Neural cell (in vitro differentiated cells): ENCODE results near the gene CACNA1I. TPM values are rescaled to one million over a fixed set of nuclear protein-coding genes. Genes with fewer than 3 reads are reported as not detected.

Source experiments
- H2AFZ ChIP-seq: fragments of 200-600, 300-800 bp; sonication (generic), shearing (Covaris generic); 2 replicates; pipeline ENCODE4 v1.6.0; 2014; ENCODE audit warnings: low read depth, mild to moderate bottlenecking, antibody characterized with exemption, low read length, moderate library complexity
- H3F3A ChIP-seq: fragments of 200-600 bp; shearing (Covaris generic); 2 replicates; pipeline ENCODE4 v1.6.1; 2016; ENCODE audit warnings: mild to moderate bottlenecking, moderate library complexity, mixed read lengths, antibody characterized with exemption, low read length; ENCODE audit not compliant: insufficient read depth, poor library complexity, severe bottlenecking
- H3K27ac ChIP-seq: fragments of 200-600, 300-800 bp; sonication (generic), shearing (Covaris generic); 2 replicates; pipeline ENCODE4 v1.5.1; 2014; ENCODE audit warnings: mild to moderate bottlenecking, low read length, moderate library complexity
- H3K27me3 ChIP-seq: fragments of 300-800, 200-600 bp; sonication (generic), shearing (Covaris generic); 2 replicates; pipeline ENCODE4 v1.6.0; 2014; ENCODE audit warnings: mild to moderate bottlenecking, low read depth, low read length, moderate library complexity; ENCODE audit not compliant: insufficient read depth
- H3K36me3 ChIP-seq: fragments of 300-800, 200-600 bp; sonication (generic), shearing (Covaris generic); 2 replicates; pipeline ENCODE4 v1.5.1; 2014; ENCODE audit warnings: mild to moderate bottlenecking, antibody characterized with exemption, low read length, moderate library complexity; ENCODE audit not compliant: insufficient read depth
- H3K4me2 ChIP-seq: fragments of 300-800, 200-600 bp; sonication (generic), shearing (Covaris generic); 2 replicates; pipeline ENCODE4 v1.6.0; 2014; ENCODE audit warnings: mild to moderate bottlenecking, low read length
- H3K4me3 ChIP-seq: fragments of 300-800, 200-600 bp; sonication (generic), shearing (Covaris generic); 2 replicates; pipeline ENCODE4 v1.5.1; 2014; ENCODE audit warnings: mild to moderate bottlenecking, low read length, moderate library complexity
- H3K79me2 ChIP-seq: fragments of 200-600 bp; shearing (Covaris generic); replicated peaks from 2 replicates; pipeline ENCODE4 v1.6.0; 2014; ENCODE audit warnings: mild to moderate bottlenecking, low read length, moderate library complexity; ENCODE audit not compliant: insufficient read depth
- H3K9ac ChIP-seq: fragments of 300-800, 200-600 bp; sonication (generic), shearing (Covaris generic); 2 replicates; pipeline ENCODE4 v1.6.1; 2016; ENCODE audit warnings: mild to moderate bottlenecking, low read length, mixed read lengths
- H3K9me2 ChIP-seq: fragments of 200-600 bp; shearing (Covaris generic); 2 replicates; pipeline ENCODE4 v1.6.1; 2016; ENCODE audit warnings: mild to moderate bottlenecking, low read length, mixed read lengths; ENCODE audit not compliant: insufficient read depth
- H3K9me3 ChIP-seq: fragments of 200-600, 300-800 bp; sonication (generic), shearing (Covaris generic); 2 replicates; pipeline ENCODE4 v1.6.1; 2016; ENCODE audit warnings: mild to moderate bottlenecking, mixed run types, low read length, moderate library complexity, mixed read lengths
- H4K20me1 ChIP-seq: fragments of 200-600 bp; shearing (Covaris generic); 2 replicates; pipeline ENCODE4 v1.6.1; 2016; ENCODE audit warnings: mild to moderate bottlenecking, mixed run types; ENCODE audit not compliant: insufficient read depth
- EP300 ChIP-seq: fragments of 450-650 bp; conservative IDR thresholded peaks from 2 replicates; pipeline ENCODE4 v1.6.1; 2014; ENCODE audit warnings: antibody characterized with exemption, mild to moderate bottlenecking, moderate library complexity; ENCODE audit not compliant: poor library complexity, severe bottlenecking
- EZH2 ChIP-seq: fragments of 200-600, 300-800 bp; shearing (Covaris generic), sonication (generic); IDR thresholded peaks from 2 replicates; pipeline ENCODE4 v1.6.1; 2014; ENCODE audit warnings: antibody characterized with exemption, low read length, borderline replicate concordance, mild to moderate bottlenecking; ENCODE audit not compliant: insufficient read depth, poor library complexity, severe bottlenecking
- MXI1 ChIP-seq: fragments of 450-650 bp; conservative IDR thresholded peaks from 2 replicates; pipeline ENCODE4 v1.6.1; 2014; ENCODE audit warnings: antibody characterized with exemption, mild to moderate bottlenecking; ENCODE audit not compliant: poor library complexity, severe bottlenecking
- POLR2AphosphoS5 ChIP-seq: IDR thresholded peaks from 2 replicates; pipeline ENCODE4 v1.6.1; 2012
- RAD21 ChIP-seq: fragments of 450-650 bp; conservative IDR thresholded peaks from 2 replicates; pipeline ENCODE4 v1.6.1; 2014; ENCODE audit warnings: antibody characterized with exemption, mild to moderate bottlenecking, moderate library complexity
- SMC3 ChIP-seq: fragments of 450-650 bp; conservative IDR thresholded peaks from 2 replicates; pipeline ENCODE4 v1.6.1; 2014; ENCODE audit warnings: antibody characterized with exemption, mild to moderate bottlenecking, moderate library complexity; ENCODE audit not compliant: poor library complexity
- TAF1 ChIP-seq: IDR thresholded peaks from 2 replicates; pipeline ENCODE4 v1.6.1; 2012; ENCODE audit warnings: low read depth
- polyA plus RNA-seq: library from polyadenylated mRNA; depleted of rRNA; stranded (reverse); fragments of >200 nt; gene quantifications from 2 replicates; pipeline ENCODE4 v1.2.3, GENCODE V29; 2014
- TF ChIP-seq, protein P1 (sequence below): fragments of 450-650 bp; IDR thresholded peaks from 2 replicates; pipeline ENCODE4 v1.5.1; 2014; ENCODE audit warnings: antibody characterized with exemption, mild to moderate bottlenecking, moderate library complexity; ENCODE audit not compliant: poor library complexity, severe bottlenecking
- TF ChIP-seq, protein P2 (sequence below): IDR thresholded peaks from 2 replicates; pipeline ENCODE4 v1.6.1; 2012; ENCODE audit warnings: borderline replicate concordance

CACNA1I gene
- polyA plus RNA-seq, 1 donor from 2014 or later, result 1.9 TPM

DNA sequence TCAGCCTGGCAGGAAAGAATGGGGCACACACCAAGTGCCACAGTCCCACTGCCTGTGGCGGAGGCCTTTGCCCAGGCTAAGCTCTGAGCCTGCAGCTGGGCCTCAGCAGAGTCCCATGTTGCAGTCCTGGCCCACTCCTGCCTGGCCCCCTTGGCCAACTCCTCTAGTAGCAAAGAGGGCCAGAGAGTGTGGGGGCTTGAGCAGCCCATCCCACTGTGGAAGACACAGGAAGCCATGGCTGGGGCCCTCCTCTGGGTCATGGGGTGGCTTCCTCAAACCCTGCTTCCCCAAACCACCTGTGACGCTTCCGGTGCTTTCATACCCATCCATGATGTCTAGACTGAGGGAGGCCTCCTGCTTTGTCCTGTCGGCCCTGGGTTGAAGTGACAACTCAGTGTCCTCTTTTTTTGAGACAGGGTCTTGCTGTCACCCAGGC lies 43.8 kb upstream of the CACNA1I start:
- Histone ChIP-seq H3K36me3 (no peaks in the 10 kb centered on the region), H3K27me3 (no peaks in the 10 kb centered on the region)

DNA sequence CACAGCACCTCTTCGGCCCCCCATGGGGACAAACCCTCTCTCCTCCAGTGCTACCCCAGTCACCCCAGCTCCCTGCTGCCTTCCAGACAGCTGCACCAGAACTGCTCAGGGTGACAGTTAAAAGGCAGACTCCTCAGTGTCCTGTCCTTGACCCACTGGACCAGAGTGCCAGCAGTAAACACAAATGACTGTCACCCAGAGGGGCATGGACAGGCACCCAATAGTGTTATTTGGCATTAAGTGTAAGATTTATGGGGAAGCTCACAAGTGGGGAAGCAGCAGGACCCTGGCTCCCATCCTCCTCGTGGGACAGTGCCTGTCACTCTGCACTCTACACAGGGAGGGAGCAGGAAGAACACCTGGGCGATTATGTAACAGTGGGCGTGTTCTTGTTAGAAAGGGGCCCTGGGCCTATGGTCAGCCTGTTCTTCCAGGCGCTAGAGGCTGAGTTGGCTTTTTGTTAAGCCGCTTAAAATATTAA lies 43.0 kb upstream of the CACNA1I start:
- H3K27ac ChIP-seq, result no peak overlapping the region
- H3K9me2 ChIP-seq, result no peaks in the 10 kb centered on the region
- no peaks in the 10 kb centered on the region for H3K36me3 ChIP-seq
- no peak overlapping the region for H3K9ac ChIP-seq
- no peak overlapping the region for H3K4me3 ChIP-seq
- no peak overlapping the region for H2AFZ ChIP-seq
- H3K27me3 ChIP-seq, result no peaks in the 10 kb centered on the region
- no peaks in the 10 kb centered on the region for H3K9me3 ChIP-seq
- H3K79me2 ChIP-seq, result peaks cover 55% of the 10 kb centered on the region
- no peaks in the 10 kb centered on the region for H3F3A ChIP-seq
- H4K20me1 ChIP-seq, result peaks cover 31% of the 10 kb centered on the region
- H3K4me2 ChIP-seq, result no peak overlapping the region
- TF ChIP-seq RAD21 (no peak), EP300 (no peak), TAF1 (no peak), EZH2 (no peak), MXI1 (no peak), POLR2AphosphoS5 (no peak), SMC3 (no peak)
- TF ChIP-seq, protein P1, sequence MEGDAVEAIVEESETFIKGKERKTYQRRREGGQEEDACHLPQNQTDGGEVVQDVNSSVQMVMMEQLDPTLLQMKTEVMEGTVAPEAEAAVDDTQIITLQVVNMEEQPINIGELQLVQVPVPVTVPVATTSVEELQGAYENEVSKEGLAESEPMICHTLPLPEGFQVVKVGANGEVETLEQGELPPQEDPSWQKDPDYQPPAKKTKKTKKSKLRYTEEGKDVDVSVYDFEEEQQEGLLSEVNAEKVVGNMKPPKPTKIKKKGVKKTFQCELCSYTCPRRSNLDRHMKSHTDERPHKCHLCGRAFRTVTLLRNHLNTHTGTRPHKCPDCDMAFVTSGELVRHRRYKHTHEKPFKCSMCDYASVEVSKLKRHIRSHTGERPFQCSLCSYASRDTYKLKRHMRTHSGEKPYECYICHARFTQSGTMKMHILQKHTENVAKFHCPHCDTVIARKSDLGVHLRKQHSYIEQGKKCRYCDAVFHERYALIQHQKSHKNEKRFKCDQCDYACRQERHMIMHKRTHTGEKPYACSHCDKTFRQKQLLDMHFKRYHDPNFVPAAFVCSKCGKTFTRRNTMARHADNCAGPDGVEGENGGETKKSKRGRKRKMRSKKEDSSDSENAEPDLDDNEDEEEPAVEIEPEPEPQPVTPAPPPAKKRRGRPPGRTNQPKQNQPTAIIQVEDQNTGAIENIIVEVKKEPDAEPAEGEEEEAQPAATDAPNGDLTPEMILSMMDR, result no peak
- TF ChIP-seq, protein P2, sequence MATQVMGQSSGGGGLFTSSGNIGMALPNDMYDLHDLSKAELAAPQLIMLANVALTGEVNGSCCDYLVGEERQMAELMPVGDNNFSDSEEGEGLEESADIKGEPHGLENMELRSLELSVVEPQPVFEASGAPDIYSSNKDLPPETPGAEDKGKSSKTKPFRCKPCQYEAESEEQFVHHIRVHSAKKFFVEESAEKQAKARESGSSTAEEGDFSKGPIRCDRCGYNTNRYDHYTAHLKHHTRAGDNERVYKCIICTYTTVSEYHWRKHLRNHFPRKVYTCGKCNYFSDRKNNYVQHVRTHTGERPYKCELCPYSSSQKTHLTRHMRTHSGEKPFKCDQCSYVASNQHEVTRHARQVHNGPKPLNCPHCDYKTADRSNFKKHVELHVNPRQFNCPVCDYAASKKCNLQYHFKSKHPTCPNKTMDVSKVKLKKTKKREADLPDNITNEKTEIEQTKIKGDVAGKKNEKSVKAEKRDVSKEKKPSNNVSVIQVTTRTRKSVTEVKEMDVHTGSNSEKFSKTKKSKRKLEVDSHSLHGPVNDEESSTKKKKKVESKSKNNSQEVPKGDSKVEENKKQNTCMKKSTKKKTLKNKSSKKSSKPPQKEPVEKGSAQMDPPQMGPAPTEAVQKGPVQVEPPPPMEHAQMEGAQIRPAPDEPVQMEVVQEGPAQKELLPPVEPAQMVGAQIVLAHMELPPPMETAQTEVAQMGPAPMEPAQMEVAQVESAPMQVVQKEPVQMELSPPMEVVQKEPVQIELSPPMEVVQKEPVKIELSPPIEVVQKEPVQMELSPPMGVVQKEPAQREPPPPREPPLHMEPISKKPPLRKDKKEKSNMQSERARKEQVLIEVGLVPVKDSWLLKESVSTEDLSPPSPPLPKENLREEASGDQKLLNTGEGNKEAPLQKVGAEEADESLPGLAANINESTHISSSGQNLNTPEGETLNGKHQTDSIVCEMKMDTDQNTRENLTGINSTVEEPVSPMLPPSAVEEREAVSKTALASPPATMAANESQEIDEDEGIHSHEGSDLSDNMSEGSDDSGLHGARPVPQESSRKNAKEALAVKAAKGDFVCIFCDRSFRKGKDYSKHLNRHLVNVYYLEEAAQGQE, result no peak

More for the DNA sequence above, 43.8 kb upstream of the CACNA1I start:
- Histone ChIP-seq H3K4me2 (no peak overlapping the region), H3K9me3 (no peaks in the 10 kb centered on the region), H2AFZ (no peak overlapping the region), H3K9me2 (no peaks in the 10 kb centered on the region), H3K27ac (no peak overlapping the region), H3K9ac (no peak overlapping the region), H3K79me2 (peaks cover 56% of the 10 kb centered on the region), H4K20me1 (peaks cover 33% of the 10 kb centered on the region), H3K4me3 (no peak overlapping the region), H3F3A (no peaks in the 10 kb centered on the region)
- TF ChIP-seq, protein P2, result no peak
- no peak for TF ChIP-seq MXI1
- no peak for TF ChIP-seq POLR2AphosphoS5
- no peak for TF ChIP-seq RAD21
- no peak for TF ChIP-seq EZH2
- no peak for TF ChIP-seq EP300
- no peak for TF ChIP-seq SMC3
- no peak for TF ChIP-seq TAF1
- TF ChIP-seq, protein P1, result no peak
